B cell (primary cell): ENCODE measurements around the gene ZBTB16. TPM values are rescaled to one million over a fixed set of nuclear protein-coding genes. Genes with fewer than 3 reads are reported as not detected.

ENCODE experiments used
- ATAC-seq: fragments of 200-7000 bp; cut with Tn5 transposase; one replicate; pipeline ENCODE4 v1.10.0; 2021; ENCODE audit warnings: low read depth, mild to moderate bottlenecking, moderate number of reproducible peaks, moderate library complexity
- CTCF ChIA-PET: fragments of 350-600 bp; sonication (Branson Sonifier 250); formaldehyde crosslinking; loops from one replicate; lab custom pipeline; 2021; ENCODE audit warnings: antibody characterized with exemption, inconsistent platforms; lab: Charles Lee
- POLR2A ChIA-PET: fragments of 350-600 bp; sonication (Branson Sonifier 250); formaldehyde crosslinking; loops from one replicate; lab custom pipeline; 2021; ENCODE audit warnings: antibody characterized with exemption; lab: Charles Lee
- DNase-seq: peaks from one replicate; pipeline ENCODE4 v3.0.0; 2013
- H2AFZ ChIP-seq: 2 replicates; pipeline ENCODE4 v1.6.1; 2012; ENCODE audit warnings: mild to moderate bottlenecking, low read depth, low read length; ENCODE audit not compliant: insufficient read depth, poor library complexity, severe bottlenecking
- H3K27ac ChIP-seq, 2 donors: 1 replicate in 1 of 2; 2 replicates in 1 of 2; pipeline ENCODE4 v1.5.1; 2012 to 2013; ENCODE audit warnings: low read length in 2 of 2, mild to moderate bottlenecking in 2 of 2, moderate library complexity in 1 of 2
- H3K27me3 ChIP-seq, 4 experiments: fragments of 200-600 bp in 1 of 4; sonication (generic) in 1 of 4; replicated peaks in 1 of 4; 1 replicate in 2 of 4; 2 replicates in 2 of 4; pipeline versions ENCODE4 v1.6.1 to v1.7.0; 2013 to 2016; ENCODE audit warnings: low read length in 3 of 4, mild to moderate bottlenecking in 2 of 4, mixed read lengths in 1 of 4, moderate library complexity in 1 of 4; ENCODE audit not compliant: insufficient read depth in 4 of 4, control insufficient read depth in 3 of 4; ENCODE audit errors: control extremely low read depth in 1 of 4
- H3K36me3 ChIP-seq, 2 experiments: replicated peaks in 1 of 2; 1 replicate in 1 of 2; 2 replicates in 1 of 2; pipeline versions ENCODE4 v1.6.1 to v1.7.1; 2013; ENCODE audit warnings: low read length in 1 of 2; ENCODE audit not compliant: insufficient read depth in 2 of 2, control insufficient read depth in 1 of 2; ENCODE audit errors: control extremely low read depth in 1 of 2, extremely low read depth in 1 of 2
- H3K4me1 ChIP-seq, 2 donors: fragments of 200-600 bp in 1 of 2; sonication (generic) in 1 of 2; 1 replicate in 1 of 2; 2 replicates in 1 of 2; pipeline versions ENCODE4 v1.5.1 to v1.6.1; 2013 to 2017; ENCODE audit warnings: low read length in 2 of 2; ENCODE audit not compliant: control insufficient read depth in 2 of 2, insufficient read depth in 2 of 2
- H3K4me2 ChIP-seq: replicated peaks from 2 replicates; pipeline ENCODE3; 2012; ENCODE audit warnings: mild to moderate bottlenecking, low read depth, low read length; ENCODE audit not compliant: poor library complexity, severe bottlenecking
- H3K4me3 ChIP-seq, 5 experiments: fragments of 200-600 bp in 1 of 5; sonication (generic) in 1 of 5; 1 replicate in 3 of 5; 2 replicates in 2 of 5; pipeline versions ENCODE4 v1.5.1 to v1.7.0; 2011 to 2016; ENCODE audit warnings: low read length in 4 of 5, mild to moderate bottlenecking in 4 of 5, low read depth in 2 of 5, control low read depth in 1 of 5, moderate library complexity in 1 of 5; ENCODE audit not compliant: insufficient read depth in 1 of 5; ENCODE audit errors: control extremely low read depth in 1 of 5, extremely low read depth in 1 of 5
- H3K79me2 ChIP-seq: fragments of 200-600 bp; sonication (generic); one replicate; pipeline ENCODE4 v1.6.0; 2016; ENCODE audit warnings: low read length; ENCODE audit not compliant: control insufficient read depth, insufficient read depth
- H3K9ac ChIP-seq: fragments of 200-600 bp; sonication (generic); 2 replicates; pipeline ENCODE4 v1.6.1; 2017; ENCODE audit warnings: mild to moderate bottlenecking, low read length, moderate library complexity
- H3K9me3 ChIP-seq, 3 donors: one replicate each; pipeline versions ENCODE4 v1.6.1 to v1.7.1; 2013; ENCODE audit warnings: low read length in 2 of 3; ENCODE audit not compliant: control insufficient read depth in 2 of 3, insufficient read depth in 1 of 3; ENCODE audit errors: control extremely low read depth in 1 of 3
- H4K20me1 ChIP-seq: 2 replicates; pipeline ENCODE4 v1.6.0; 2012; ENCODE audit warnings: mild to moderate bottlenecking, low read length; ENCODE audit not compliant: insufficient read depth, control insufficient read depth, poor library complexity, severe bottlenecking
- H3K27ac Mint-ChIP-seq: one replicate; pipeline ENCODE4 v1.8.0; 2021; ENCODE audit warnings: mixed read lengths
- H3K27me3 Mint-ChIP-seq: one replicate; pipeline ENCODE4 v1.8.0; 2021; ENCODE audit warnings: mixed read lengths
- H3K4me1 Mint-ChIP-seq: one replicate; pipeline ENCODE4 v1.8.0; 2021; ENCODE audit warnings: mixed read lengths
- H3K4me3 Mint-ChIP-seq: one replicate; pipeline ENCODE4 v1.8.0; 2021; ENCODE audit warnings: mixed read lengths
- H3K9me3 Mint-ChIP-seq: one replicate; pipeline ENCODE4 v1.8.0; 2022; ENCODE audit warnings: mixed read lengths; ENCODE audit not compliant: insufficient read depth
- CTCF ChIP-seq: fragments of 200-600 bp; IDR thresholded peaks from one replicate; pipeline ENCODE4 v1.8.0; 2022; ENCODE audit warnings: antibody characterized with exemption, mild to moderate bottlenecking
- EZH2 ChIP-seq: IDR thresholded peaks from 2 replicates; pipeline ENCODE4 v1.6.1; 2012; ENCODE audit warnings: borderline replicate concordance, low read depth, mild to moderate bottlenecking, moderate library complexity, low read length; ENCODE audit not compliant: insufficient read depth, poor library complexity, severe bottlenecking
- WGBS: methylation state at CpG from one replicate; pipeline ENCODE4 v1.1.5; 2013; ENCODE audit warnings: missing lambda C conversion rate; ENCODE audit not compliant: insufficient coverage; 5-methylcytosine and 5-hydroxymethylcytosine counted together
- intact Hi-C: fragments of 100-400 bp; cut with micrococcal nuclease; formaldehyde crosslinking; loops from one replicate; pipeline ENCODE4 v1.10.0; 2022
- polyA plus RNA-seq: library from polyadenylated mRNA; depleted of rRNA; stranded (reverse); fragments of >200 nt; gene quantifications from 2 replicates; pipeline ENCODE4 v1.2.3, GENCODE V29; 2012
- total RNA-seq, 2 donors: library from RNA; stranded (reverse); fragments of 120-200 nt in 1 of 2; gene quantifications; 1 replicate in 1 of 2; 2 replicates in 1 of 2; pipeline versions ENCODE4 v1.2.3 to v1.2.4, GENCODE V29; 2013 to 2022

The ZBTB16 gene
- total and polyA plus RNA-seq, 2 donors (not counting 1 experiment from before 2014, with no cell fraction given) = 16.0 to 20.6 TPM

- H3K9me3 Mint-ChIP-seq = no peaks in the 10 kb centered on the region
- ChIA-PET POLR2A (no interaction called here), CTCF (interaction anchor here (0.7 to 1.0 kb wide), 2 partner anchors 9 to 385 kb away, joined by 3 to 5 read pairs; no protein-coding TSS in a partner anchor)
- Histone ChIP-seq H3K36me3 (no peaks in the 10 kb centered on the region), H2AFZ (no peak overlapping the region), H3K4me2 (no peak overlapping the region), H3K27me3 (peaks cover 0 to 12% (median 2%) of the 10 kb centered on the region in 4 experiments), H3K9me3 (no peaks in the 10 kb centered on the region), H3K4me3 (no peak overlapping the region), H3K79me2 (no peaks in the 10 kb centered on the region), H3K4me1 (no peaks in the 10 kb centered on the region), H3K27ac (no peak overlapping the region), H4K20me1 (no peaks in the 10 kb centered on the region), H3K9ac (no peak overlapping the region)
- H3K27ac Mint-ChIP-seq = no peak overlapping the region
- DNase-seq (no peak), ATAC-seq (no peak)
- H3K27me3 Mint-ChIP-seq = peaks cover 35% of the 10 kb centered on the region
- WGBS = 43% methylated on average over 6 of the region's 6 CpGs
- H3K4me3 Mint-ChIP-seq = no peak overlapping the region
- peak; percentile 20 for TF ChIP-seq CTCF
- TF ChIP-seq EZH2 = no peak
- H3K4me1 Mint-ChIP-seq = no peaks in the 10 kb centered on the region
- intact Hi-C loops = no loop called here
Measured at GRCh38 chr11:114280696-114281095, 221.2 kb downstream of the ZBTB16 start.

- Mint-ChIP-seq H3K9me3 (no peaks in the 10 kb centered on the region), H3K27ac (no peak overlapping the region), H3K4me3 (no peak overlapping the region), H3K27me3 (peaks cover 30% of the 10 kb centered on the region), H3K4me1 (no peaks in the 10 kb centered on the region)
- ChIA-PET CTCF (interaction anchor here (0.7 to 1.0 kb wide), 2 partner anchors 8 to 386 kb away, joined by 3 to 5 read pairs; no protein-coding TSS in a partner anchor), POLR2A (no interaction called here)
- peaks cover 0 to 12% (median 2%) of the 10 kb centered on the region in 4 experiments for H3K27me3 ChIP-seq
- DNase-seq (no peak), ATAC-seq (no peak)
- no peak overlapping the region for H3K27ac ChIP-seq
- no peak overlapping the region for H2AFZ ChIP-seq
- H3K4me3 ChIP-seq = no peak overlapping the region
- no peak overlapping the region for H3K9ac ChIP-seq
- no peaks in the 10 kb centered on the region for H3K9me3 ChIP-seq
- no peaks in the 10 kb centered on the region for H3K4me1 ChIP-seq
- H4K20me1 ChIP-seq = no peaks in the 10 kb centered on the region
- no peaks in the 10 kb centered on the region for H3K36me3 ChIP-seq
- WGBS = 80% methylated on average over 1 of the region's 1 CpG
- intact Hi-C loops = no loop called here
- no peak for TF ChIP-seq EZH2
- no peak for TF ChIP-seq CTCF
- no peaks in the 10 kb centered on the region for H3K79me2 ChIP-seq
- no peak overlapping the region for H3K4me2 ChIP-seq
Measured at GRCh38 chr11:114281388-114281956, 222.0 kb downstream of the ZBTB16 start.
